WTC11 (cell line): Measurements from ENCODE around the gene STAMBP. TPM values are rescaled to one million over a fixed set of nuclear protein-coding genes. Genes with fewer than 3 reads are reported as not detected.

Experiments
- ATAC-seq: fragments of 200-7000 bp; cut with Tn5 transposase; 2 replicates; pipeline ENCODE4 v1.10.0; 2021; ENCODE audit warnings: mild to moderate bottlenecking, moderate library complexity
- CTCF ChIA-PET: fragments of 300-600 bp; sonication (Branson Sonifier 250); formaldehyde crosslinking; loops from one replicate; lab custom pipeline; 2021; ENCODE audit warnings: antibody characterized with exemption; lab: Charles Lee
- POLR2A ChIA-PET: fragments of 350-600 bp; sonication (Branson Sonifier 250); formaldehyde crosslinking; loops from one replicate; lab custom pipeline; 2021; ENCODE audit warnings: antibody characterized with exemption; lab: Charles Lee
- DNase-seq: peaks from one replicate; pipeline ENCODE4 v3.0.0; 2021; ENCODE audit warnings: low spot score
- H3K27ac Mint-ChIP-seq: 2 replicates; pipeline ENCODE4 v1.8.0; 2021; ENCODE audit warnings: mixed read lengths
- H3K27me3 Mint-ChIP-seq: 2 replicates; pipeline ENCODE4 v1.8.0; 2021; ENCODE audit warnings: low read depth, mild to moderate bottlenecking, moderate library complexity, mixed read lengths
- H3K36me3 Mint-ChIP-seq: 2 replicates; pipeline ENCODE4 v1.8.0; 2021; ENCODE audit warnings: mixed read lengths
- H3K4me1 Mint-ChIP-seq: 2 replicates; pipeline ENCODE4 v1.8.0; 2022; ENCODE audit warnings: mixed read lengths
- H3K4me3 Mint-ChIP-seq: 2 replicates; pipeline ENCODE4 v1.8.0; 2021; ENCODE audit warnings: mild to moderate bottlenecking, moderate library complexity, mixed read lengths
- H3K9me3 Mint-ChIP-seq: 2 replicates; pipeline ENCODE4 v1.8.0; 2021; ENCODE audit warnings: mixed read lengths
- ELF4 ChIP-seq: sonication (generic); formaldehyde crosslinking; IDR thresholded peaks from 2 replicates; pipeline ENCODE4 v1.8.1; 2022; ENCODE audit warnings: low read depth, mild to moderate bottlenecking, moderate library complexity, missing genetic modification reagents
- EMX1 ChIP-seq: fragments of 250-450 bp; sonication (Bioruptor Pico); IDR thresholded peaks from 2 replicates; pipeline ENCODE4 v1.8.0; 2021; ENCODE audit warnings: mild to moderate bottlenecking
- GRHL2 ChIP-seq: fragments of 250-450 bp; sonication (Bioruptor Pico); IDR thresholded peaks from 2 replicates; pipeline ENCODE4 v1.8.0; 2022; ENCODE audit warnings: mild to moderate bottlenecking, moderate library complexity; ENCODE audit not compliant: insufficient replicate concordance, severe bottlenecking
- MXD4 ChIP-seq: fragments of 250-450 bp; sonication (Bioruptor Pico); IDR thresholded peaks from 2 replicates; pipeline ENCODE4 v1.8.0; 2021; ENCODE audit warnings: mild to moderate bottlenecking, moderate library complexity, borderline replicate concordance
- MYBL2 ChIP-seq: sonication (generic); formaldehyde crosslinking; IDR thresholded peaks from 2 replicates; pipeline ENCODE4 v1.8.1; 2023; ENCODE audit warnings: mild to moderate bottlenecking, moderate library complexity, missing genetic modification reagents
- NR1H2 ChIP-seq: sonication (generic); formaldehyde crosslinking; IDR thresholded peaks from 2 replicates; pipeline ENCODE4 v1.9.0; 2021; ENCODE audit warnings: mild to moderate bottlenecking, moderate library complexity, missing genetic modification reagents
- NR3C1 ChIP-seq: sonication (generic); formaldehyde crosslinking; conservative IDR thresholded peaks from 2 replicates; pipeline ENCODE4 v1.8.1; 2023; ENCODE audit warnings: low read depth, mild to moderate bottlenecking, missing genetic modification reagents
- OVOL2 ChIP-seq: fragments of 250-450 bp; sonication (Bioruptor Pico); IDR thresholded peaks from 2 replicates; pipeline ENCODE4 v1.9.0; 2021; ENCODE audit warnings: mild to moderate bottlenecking, borderline replicate concordance
- RELA ChIP-seq: sonication (generic); formaldehyde crosslinking; IDR thresholded peaks from 2 replicates; pipeline ENCODE4 v1.8.1; 2022; ENCODE audit warnings: missing genetic modification reagents, mild to moderate bottlenecking, borderline replicate concordance
- RORB ChIP-seq: fragments of 250-450 bp; sonication (Bioruptor Pico); IDR thresholded peaks from 2 replicates; pipeline ENCODE4 v1.9.0; 2021; ENCODE audit warnings: mild to moderate bottlenecking
- SMAD4 ChIP-seq: sonication (generic); formaldehyde crosslinking; IDR thresholded peaks from 2 replicates; pipeline ENCODE4 v1.8.0; 2022; ENCODE audit warnings: mild to moderate bottlenecking, missing genetic modification reagents
- TEAD1 ChIP-seq: sonication (generic); formaldehyde crosslinking; IDR thresholded peaks from 2 replicates; pipeline ENCODE4 v1.8.0; 2022; ENCODE audit warnings: mild to moderate bottlenecking, missing genetic modification reagents
- ZBTB21 ChIP-seq: sonication (generic); formaldehyde crosslinking; IDR thresholded peaks from 2 replicates; pipeline ENCODE4 v1.8.1; 2023; ENCODE audit warnings: mild to moderate bottlenecking, missing genetic modification reagents, borderline replicate concordance
- ZNF219 ChIP-seq: sonication (generic); formaldehyde crosslinking; IDR thresholded peaks from 2 replicates; pipeline ENCODE4 v1.8.0; 2023; ENCODE audit warnings: missing genetic modification reagents, mild to moderate bottlenecking, borderline replicate concordance
- ZNF263 ChIP-seq: sonication (generic); formaldehyde crosslinking; IDR thresholded peaks from 2 replicates; pipeline ENCODE4 v1.8.1; 2022; ENCODE audit warnings: low read depth, mild to moderate bottlenecking, moderate library complexity, missing genetic modification reagents
- ZNF317 ChIP-seq: sonication (generic); formaldehyde crosslinking; IDR thresholded peaks from 2 replicates; pipeline ENCODE4 v1.8.1; 2023; ENCODE audit warnings: low read depth, mild to moderate bottlenecking, moderate library complexity, missing genetic modification reagents, borderline replicate concordance
- ZNF416 ChIP-seq: fragments of 250-450 bp; sonication (Bioruptor Pico); IDR thresholded peaks from 2 replicates; pipeline ENCODE4 v1.9.0; 2021; ENCODE audit warnings: mild to moderate bottlenecking, inconsistent platforms
- total RNA-seq: library from RNA; stranded (reverse); gene quantifications from 3 replicates; pipeline ENCODE4 v1.2.3, GENCODE V29; 2021
- TF ChIP-seq, protein P1 (sequence below): fragments of 250-450 bp; sonication (Bioruptor Pico); IDR thresholded peaks from 2 replicates; pipeline ENCODE4 v2.1.2; 2022; ENCODE audit warnings: mild to moderate bottlenecking, moderate library complexity
- TF ChIP-seq, protein P2 (sequence below): fragments of 250-450 bp; sonication (Bioruptor Pico); IDR thresholded peaks from 2 replicates; pipeline ENCODE4 v1.9.0; 2021; ENCODE audit warnings: mild to moderate bottlenecking
- TF ChIP-seq, protein P3 (sequence below): fragments of 250-450 bp; sonication (Bioruptor Pico); IDR thresholded peaks from 2 replicates; pipeline ENCODE4 v1.8.0; 2021; ENCODE audit warnings: mild to moderate bottlenecking
- TF ChIP-seq, protein P4 (sequence below): sonication (generic); formaldehyde crosslinking; IDR thresholded peaks from 2 replicates; pipeline ENCODE4 v1.8.0; 2022; ENCODE audit warnings: mild to moderate bottlenecking, missing genetic modification reagents
- TF ChIP-seq, protein P5 (sequence below): sonication (generic); formaldehyde crosslinking; IDR thresholded peaks from 2 replicates; pipeline ENCODE4 v1.8.1; 2023; ENCODE audit warnings: mild to moderate bottlenecking, moderate library complexity, missing genetic modification reagents
- TF ChIP-seq, protein P6 (sequence below): sonication (generic); formaldehyde crosslinking; IDR thresholded peaks from 2 replicates; pipeline ENCODE4 v1.8.0; 2023; ENCODE audit warnings: mild to moderate bottlenecking, missing genetic modification reagents

The STAMBP gene
- total RNA-seq, 1 experiment from 2014 or later, result 40.9 TPM

DNA sequence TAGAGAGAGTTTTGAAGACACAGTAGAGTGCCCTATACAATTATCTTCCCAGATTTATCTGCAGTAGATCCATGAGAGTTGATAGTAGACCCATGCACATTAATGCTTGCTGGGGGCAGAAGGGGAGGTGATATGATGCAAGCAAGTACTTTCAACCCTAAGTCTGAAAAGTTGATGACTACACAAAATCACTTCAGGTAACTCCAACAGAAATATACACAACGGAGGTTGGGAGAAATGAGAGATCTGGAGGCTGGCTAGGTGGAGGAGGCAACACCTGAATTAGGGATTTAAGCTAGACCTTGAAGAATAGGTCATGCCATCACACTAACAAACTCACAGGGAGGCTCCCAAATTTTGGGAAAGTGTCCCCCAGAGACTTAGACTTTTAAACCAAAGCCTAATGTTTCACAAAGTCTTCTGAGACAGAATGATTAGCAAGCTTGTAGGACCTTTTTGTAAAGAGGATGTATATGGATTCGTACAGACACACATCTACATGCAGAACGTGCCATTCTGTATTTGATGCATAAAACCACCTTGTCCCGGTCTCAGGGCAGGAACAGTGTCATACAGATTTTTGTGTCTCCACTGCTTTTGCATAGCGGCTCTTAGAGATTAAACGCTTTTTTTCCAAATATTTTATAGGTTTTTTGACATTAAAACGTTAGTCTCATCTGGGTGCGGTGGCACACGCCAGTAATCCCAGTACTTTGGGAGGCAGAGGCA is 937 bp upstream of the STAMBP start (continued):
- TF ChIP-seq ZBTB21 (CRISPR knock-in tag), result no peak
- TF ChIP-seq NR3C1 (CRISPR knock-in tag), result no peak
- TF ChIP-seq, protein P1, sequence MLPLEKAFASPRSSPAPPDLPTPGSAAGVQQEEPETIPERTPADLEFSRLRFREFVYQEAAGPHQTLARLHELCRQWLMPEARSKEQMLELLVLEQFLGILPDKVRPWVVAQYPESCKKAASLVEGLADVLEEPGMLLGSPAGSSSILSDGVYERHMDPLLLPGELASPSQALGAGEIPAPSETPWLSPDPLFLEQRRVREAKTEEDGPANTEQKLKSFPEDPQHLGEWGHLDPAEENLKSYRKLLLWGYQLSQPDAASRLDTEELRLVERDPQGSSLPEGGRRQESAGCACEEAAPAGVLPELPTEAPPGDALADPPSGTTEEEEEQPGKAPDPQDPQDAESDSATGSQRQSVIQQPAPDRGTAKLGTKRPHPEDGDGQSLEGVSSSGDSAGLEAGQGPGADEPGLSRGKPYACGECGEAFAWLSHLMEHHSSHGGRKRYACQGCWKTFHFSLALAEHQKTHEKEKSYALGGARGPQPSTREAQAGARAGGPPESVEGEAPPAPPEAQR (CRISPR knock-in tag), result no peak
- no peak for TF ChIP-seq EMX1 (CRISPR knock-in tag)
- no peak for TF ChIP-seq ELF4 (CRISPR knock-in tag)
- TF ChIP-seq MYBL2 (CRISPR knock-in tag), result no peak
- TF ChIP-seq MXD4 (CRISPR knock-in tag), result no peak
- TF ChIP-seq ZNF317 (CRISPR knock-in tag), result no peak
- TF ChIP-seq RORB, result no peak

DNA sequence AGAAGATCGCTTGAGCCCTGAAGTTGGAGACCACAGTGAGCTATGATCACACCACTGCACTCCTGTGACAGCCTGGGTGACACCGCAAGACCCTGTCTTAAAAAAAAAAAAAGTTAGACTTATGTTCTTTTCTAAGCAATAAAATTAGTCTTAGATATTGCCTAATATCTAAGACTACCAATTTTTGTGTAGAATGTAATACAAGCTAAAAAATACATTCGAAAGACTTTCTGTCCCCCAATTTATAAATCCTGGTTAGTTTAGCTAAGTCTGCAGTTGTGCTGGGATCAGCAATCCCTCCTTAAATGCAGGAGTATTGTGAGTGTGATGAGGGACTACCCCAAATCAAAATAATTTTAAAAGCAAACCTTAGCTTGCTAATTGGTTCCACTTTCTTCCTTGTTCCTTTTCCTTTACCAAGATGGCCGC is 358 bp upstream of the STAMBP start:
- CTCF ChIA-PET, result interaction anchor here (0.6 to 3.0 kb wide), 13 partner anchors 11 to 563 kb away, joined by 3 to 20 read pairs (median 4); partner anchors contain the start of genes BOLA3, MOB1A and TPRKB
- TF ChIP-seq RELA (CRISPR knock-in tag) (no peak), OVOL2 (CRISPR knock-in tag) (no peak), GRHL2 (CRISPR knock-in tag) (no peak), ZNF416 (CRISPR knock-in tag) (no peak), NR1H2 (CRISPR knock-in tag) (no peak), ZNF263 (CRISPR knock-in tag) (no peak), TEAD1 (CRISPR knock-in tag) (no peak), ZNF219 (CRISPR knock-in tag) (no peak), SMAD4 (CRISPR knock-in tag) (no peak)
- TF ChIP-seq, protein P2, sequence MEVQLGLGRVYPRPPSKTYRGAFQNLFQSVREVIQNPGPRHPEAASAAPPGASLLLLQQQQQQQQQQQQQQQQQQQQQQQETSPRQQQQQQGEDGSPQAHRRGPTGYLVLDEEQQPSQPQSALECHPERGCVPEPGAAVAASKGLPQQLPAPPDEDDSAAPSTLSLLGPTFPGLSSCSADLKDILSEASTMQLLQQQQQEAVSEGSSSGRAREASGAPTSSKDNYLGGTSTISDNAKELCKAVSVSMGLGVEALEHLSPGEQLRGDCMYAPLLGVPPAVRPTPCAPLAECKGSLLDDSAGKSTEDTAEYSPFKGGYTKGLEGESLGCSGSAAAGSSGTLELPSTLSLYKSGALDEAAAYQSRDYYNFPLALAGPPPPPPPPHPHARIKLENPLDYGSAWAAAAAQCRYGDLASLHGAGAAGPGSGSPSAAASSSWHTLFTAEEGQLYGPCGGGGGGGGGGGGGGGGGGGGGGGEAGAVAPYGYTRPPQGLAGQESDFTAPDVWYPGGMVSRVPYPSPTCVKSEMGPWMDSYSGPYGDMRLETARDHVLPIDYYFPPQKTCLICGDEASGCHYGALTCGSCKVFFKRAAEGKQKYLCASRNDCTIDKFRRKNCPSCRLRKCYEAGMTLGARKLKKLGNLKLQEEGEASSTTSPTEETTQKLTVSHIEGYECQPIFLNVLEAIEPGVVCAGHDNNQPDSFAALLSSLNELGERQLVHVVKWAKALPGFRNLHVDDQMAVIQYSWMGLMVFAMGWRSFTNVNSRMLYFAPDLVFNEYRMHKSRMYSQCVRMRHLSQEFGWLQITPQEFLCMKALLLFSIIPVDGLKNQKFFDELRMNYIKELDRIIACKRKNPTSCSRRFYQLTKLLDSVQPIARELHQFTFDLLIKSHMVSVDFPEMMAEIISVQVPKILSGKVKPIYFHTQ, result no peak
- TF ChIP-seq, protein P3, sequence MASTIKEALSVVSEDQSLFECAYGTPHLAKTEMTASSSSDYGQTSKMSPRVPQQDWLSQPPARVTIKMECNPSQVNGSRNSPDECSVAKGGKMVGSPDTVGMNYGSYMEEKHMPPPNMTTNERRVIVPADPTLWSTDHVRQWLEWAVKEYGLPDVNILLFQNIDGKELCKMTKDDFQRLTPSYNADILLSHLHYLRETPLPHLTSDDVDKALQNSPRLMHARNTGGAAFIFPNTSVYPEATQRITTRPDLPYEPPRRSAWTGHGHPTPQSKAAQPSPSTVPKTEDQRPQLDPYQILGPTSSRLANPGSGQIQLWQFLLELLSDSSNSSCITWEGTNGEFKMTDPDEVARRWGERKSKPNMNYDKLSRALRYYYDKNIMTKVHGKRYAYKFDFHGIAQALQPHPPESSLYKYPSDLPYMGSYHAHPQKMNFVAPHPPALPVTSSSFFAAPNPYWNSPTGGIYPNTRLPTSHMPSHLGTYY (CRISPR knock-in tag), result no peak
- TF ChIP-seq, protein P4, sequence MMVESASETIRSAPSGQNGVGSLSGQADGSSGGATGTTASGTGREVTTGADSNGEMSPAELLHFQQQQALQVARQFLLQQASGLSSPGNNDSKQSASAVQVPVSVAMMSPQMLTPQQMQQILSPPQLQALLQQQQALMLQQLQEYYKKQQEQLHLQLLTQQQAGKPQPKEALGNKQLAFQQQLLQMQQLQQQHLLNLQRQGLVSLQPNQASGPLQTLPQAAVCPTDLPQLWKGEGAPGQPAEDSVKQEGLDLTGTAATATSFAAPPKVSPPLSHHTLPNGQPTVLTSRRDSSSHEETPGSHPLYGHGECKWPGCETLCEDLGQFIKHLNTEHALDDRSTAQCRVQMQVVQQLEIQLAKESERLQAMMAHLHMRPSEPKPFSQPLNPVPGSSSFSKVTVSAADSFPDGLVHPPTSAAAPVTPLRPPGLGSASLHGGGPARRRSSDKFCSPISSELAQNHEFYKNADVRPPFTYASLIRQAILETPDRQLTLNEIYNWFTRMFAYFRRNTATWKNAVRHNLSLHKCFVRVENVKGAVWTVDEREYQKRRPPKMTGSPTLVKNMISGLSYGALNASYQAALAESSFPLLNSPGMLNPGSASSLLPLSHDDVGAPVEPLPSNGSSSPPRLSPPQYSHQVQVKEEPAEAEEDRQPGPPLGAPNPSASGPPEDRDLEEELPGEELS (CRISPR knock-in tag), result no peak
- TF ChIP-seq, protein P5, sequence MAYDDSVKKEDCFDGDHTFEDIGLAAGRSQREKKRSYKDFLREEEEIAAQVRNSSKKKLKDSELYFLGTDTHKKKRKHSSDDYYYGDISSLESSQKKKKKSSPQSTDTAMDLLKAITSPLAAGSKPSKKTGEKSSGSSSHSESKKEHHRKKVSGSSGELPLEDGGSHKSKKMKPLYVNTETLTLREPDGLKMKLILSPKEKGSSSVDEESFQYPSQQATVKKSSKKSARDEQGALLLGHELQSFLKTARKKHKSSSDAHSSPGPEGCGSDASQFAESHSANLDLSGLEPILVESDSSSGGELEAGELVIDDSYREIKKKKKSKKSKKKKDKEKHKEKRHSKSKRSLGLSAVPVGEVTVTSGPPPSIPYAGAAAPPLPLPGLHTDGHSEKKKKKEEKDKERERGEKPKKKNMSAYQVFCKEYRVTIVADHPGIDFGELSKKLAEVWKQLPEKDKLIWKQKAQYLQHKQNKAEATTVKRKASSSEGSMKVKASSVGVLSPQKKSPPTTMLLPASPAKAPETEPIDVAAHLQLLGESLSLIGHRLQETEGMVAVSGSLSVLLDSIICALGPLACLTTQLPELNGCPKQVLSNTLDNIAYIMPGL, result no peak
- TF ChIP-seq, protein P6, sequence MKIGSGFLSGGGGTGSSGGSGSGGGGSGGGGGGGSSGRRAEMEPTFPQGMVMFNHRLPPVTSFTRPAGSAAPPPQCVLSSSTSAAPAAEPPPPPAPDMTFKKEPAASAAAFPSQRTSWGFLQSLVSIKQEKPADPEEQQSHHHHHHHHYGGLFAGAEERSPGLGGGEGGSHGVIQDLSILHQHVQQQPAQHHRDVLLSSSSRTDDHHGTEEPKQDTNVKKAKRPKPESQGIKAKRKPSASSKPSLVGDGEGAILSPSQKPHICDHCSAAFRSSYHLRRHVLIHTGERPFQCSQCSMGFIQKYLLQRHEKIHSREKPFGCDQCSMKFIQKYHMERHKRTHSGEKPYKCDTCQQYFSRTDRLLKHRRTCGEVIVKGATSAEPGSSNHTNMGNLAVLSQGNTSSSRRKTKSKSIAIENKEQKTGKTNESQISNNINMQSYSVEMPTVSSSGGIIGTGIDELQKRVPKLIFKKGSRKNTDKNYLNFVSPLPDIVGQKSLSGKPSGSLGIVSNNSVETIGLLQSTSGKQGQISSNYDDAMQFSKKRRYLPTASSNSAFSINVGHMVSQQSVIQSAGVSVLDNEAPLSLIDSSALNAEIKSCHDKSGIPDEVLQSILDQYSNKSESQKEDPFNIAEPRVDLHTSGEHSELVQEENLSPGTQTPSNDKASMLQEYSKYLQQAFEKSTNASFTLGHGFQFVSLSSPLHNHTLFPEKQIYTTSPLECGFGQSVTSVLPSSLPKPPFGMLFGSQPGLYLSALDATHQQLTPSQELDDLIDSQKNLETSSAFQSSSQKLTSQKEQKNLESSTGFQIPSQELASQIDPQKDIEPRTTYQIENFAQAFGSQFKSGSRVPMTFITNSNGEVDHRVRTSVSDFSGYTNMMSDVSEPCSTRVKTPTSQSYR (CRISPR knock-in tag), result no peak

More for the DNA sequence above, 358 bp upstream of the STAMBP start:
- ATAC-seq (no peak), DNase-seq (no peak)
- Mint-ChIP-seq H3K9me3 (peaks cover 12% of the 10 kb centered on the region), H3K36me3 (peaks cover 16% of the 10 kb centered on the region), H3K27me3 (peaks cover 27% of the 10 kb centered on the region), H3K27ac (peak overlapping the region; percentile 91), H3K4me3 (peak overlapping the region; percentile 94), H3K4me1 (peaks cover 17% of the 10 kb centered on the region)
- POLR2A ChIA-PET, result interaction anchor here (0.6 to 1.0 kb wide), 3 partner anchors 30 to 292 kb away, joined by 3 to 4 read pairs (median 3); partner anchors contain the start of gene DUSP11
